Measurements from ENCODE around the gene PRKAB2. TPM values are rescaled to one million over a fixed set of nuclear protein-coding genes. Genes with fewer than 3 reads are reported as not detected.

Gene PRKAB2, protein sequence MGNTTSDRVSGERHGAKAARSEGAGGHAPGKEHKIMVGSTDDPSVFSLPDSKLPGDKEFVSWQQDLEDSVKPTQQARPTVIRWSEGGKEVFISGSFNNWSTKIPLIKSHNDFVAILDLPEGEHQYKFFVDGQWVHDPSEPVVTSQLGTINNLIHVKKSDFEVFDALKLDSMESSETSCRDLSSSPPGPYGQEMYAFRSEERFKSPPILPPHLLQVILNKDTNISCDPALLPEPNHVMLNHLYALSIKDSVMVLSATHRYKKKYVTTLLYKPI
- total RNA-seq, result 5.9 and 9.6 TPM in 2 replicates

DNA sequence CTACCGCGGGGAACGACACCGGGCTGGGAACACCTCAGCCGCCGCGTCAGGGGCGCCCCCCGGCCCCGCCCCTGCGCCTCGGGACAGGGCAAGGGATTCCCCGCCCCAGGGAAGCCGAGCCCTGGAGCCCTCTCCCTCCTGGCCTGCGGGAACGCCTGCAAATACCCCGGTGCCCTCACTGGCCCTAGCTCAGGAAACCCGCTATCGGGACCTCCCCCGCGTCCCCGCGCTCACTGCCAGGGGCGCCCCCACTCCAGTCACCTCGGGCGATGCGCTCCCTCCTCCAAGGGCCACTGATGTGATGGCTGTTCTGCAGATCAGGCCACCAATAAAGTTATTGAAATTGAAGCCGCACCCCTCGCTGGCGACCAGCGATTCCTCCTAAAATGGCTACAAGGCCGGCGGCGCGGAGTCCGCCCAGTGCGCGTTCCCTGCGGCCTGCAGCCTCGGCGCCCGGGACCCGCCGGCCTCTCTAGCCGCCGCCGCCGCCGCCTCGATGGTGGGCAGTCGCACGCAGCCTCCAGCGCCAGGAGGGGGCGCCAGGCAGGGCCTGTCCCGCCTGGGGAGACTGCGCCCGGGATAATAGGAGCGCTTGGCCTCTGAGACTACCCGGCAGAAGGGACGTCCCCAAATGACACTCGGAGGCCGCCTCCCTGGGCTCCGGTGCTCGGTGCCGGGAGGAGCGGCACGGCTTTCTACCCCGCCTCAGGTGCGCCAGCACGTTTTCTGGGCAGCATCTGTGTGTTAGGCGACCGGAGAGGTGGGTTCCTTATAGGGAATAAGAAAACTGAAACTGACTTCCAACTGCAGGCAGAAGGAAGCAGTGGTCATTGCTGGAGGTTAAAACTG, at the start of gene PRKAB2:
TSS of gene PRKAB2 (minus strand) at position 303 of the 849 bp plus-strand sequence. CDS start 326 bp downstream, outside the sequence.

Other genes with a start within 250 kb of the PRKAB2 start
- gene NBPF12, start 234.1 kb downstream of the PRKAB2 start, total RNA-seq, result 2.9 and 5.6 TPM in 2 replicates
- 0.16 and 2.2 TPM in 2 replicates for gene FMO5, start 52.9 kb upstream of the PRKAB2 start, total RNA-seq
- gene CHD1L, start 70.2 kb upstream of the PRKAB2 start, total RNA-seq, result 12.8 and 23.3 TPM in 2 replicates

Measured in mesangial cell (primary cell).